Cerebellar cortex (tissue), 1 donor: ENCODE measurements around the gene IL1R1.

Experiments used
- DNase-seq: peaks from one replicate; pipeline ENCODE4 v3.0.0-alpha.2; 2015; ENCODE audit warnings: low spot score

Gene IL1R1

DNA sequence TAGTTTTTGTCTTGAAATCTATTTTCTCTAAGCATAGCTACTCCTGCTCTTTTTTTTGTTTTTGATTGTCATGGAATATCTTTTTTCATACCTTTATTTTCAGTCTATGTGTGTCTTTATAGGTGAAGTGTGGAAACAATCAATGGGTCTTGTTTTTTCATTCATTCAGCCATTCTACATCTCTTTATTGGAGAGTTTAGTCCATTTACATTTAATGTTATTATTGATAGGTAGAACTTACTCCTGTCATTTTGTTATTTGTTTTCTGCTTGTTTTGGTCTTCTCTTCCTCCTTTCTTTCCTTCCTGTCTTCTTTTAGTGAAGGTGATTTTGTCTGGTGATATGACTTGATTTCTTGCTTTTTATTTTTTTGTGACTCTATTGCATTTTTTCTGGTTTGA is 62.1 kb downstream of the IL1R1 start:
- DNase-seq = no peak

DNA sequence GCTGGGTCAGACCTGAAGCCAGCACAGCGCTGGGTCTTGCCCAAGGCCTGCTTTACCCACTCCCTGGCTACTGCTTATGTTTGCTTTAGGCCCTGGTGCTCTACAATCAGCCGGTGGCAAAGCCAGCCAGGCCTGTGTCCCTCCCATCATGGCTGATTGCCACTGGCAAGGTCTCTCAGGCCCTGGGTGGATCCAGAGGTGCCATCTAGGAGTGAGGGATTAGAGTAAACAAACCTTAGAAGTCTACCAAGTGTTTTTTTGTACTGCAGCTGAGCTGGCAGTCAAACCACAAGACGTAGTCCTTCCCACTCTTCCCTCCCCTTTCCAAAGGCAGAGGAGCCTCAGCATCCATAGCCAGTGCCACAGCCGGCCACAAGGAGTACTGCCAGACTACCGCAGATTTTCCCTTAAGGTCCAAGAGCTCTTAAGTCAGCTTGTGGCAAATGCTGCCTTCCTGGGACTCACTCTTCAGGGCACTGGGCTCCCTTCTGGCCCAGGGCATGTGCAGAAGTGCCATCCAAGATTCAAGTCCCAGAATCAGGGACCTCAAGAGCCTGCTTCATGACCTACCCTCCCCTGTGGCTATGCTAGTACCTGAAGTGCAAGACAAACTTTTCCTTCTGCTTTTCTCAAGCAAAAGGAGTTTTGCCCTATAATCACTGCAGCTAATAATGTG is 64.3 kb downstream of the IL1R1 start:
- DNase-seq = no peak

DNA sequence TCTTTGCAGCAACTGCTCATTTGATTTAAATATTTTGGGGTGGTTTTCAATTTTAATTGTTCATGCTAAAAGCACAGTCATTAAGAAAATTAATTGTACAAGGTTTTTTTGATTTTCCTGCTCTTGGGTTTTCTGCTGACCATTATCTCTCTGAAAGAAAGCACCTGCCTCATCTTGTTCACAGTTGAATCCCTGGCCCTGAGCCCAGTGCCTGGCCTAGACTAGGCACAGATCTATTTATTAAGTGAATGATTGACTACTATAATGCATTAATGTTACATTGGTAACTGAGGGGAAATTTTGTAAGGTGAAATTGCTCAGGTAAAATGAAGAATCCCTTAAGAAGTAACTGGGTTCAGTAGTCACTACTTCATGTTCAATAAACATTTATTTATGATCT is 66.2 kb downstream of the IL1R1 start:
- DNase-seq = no peak

DNA sequence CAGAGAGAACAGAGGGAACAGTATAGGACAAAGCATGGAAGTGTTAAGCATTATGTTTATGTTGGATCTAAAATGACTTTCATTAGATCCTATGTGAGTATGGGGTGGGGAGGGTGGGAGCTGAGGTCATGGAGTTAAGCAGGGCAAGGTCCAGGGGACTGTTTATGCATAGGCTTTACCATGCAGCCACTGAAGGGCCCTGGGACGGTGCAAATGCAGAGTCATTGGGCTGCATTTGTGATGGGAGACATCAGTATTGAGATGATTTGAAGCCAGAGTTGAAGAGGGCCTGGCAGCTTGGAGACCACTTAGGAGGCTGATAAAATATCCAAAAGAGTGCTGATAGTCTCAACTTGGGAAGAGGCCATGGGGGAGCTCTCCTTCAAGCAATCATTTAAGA is 66.9 kb downstream of the IL1R1 start:
- DNase-seq = no peak

DNA sequence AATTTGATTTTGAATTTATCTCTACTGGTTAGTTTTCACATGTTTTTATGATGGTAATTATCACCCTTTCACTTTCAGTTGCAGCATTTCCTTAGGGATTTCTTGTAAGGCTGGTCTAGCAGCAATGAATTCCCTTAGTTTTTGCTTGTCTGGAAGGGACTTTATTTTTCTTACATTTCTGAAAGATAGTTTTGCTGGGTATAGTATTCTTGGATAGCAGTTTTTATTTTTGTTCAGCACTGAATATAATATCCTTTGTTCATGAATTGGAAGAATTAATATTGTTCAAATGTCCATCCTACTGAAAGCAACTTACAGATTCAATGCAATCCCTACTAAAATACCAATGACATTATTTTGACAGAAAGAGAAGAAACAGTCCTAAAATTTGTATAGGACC is 74.5 kb downstream of the IL1R1 start:
- DNase-seq = no peak

DNA sequence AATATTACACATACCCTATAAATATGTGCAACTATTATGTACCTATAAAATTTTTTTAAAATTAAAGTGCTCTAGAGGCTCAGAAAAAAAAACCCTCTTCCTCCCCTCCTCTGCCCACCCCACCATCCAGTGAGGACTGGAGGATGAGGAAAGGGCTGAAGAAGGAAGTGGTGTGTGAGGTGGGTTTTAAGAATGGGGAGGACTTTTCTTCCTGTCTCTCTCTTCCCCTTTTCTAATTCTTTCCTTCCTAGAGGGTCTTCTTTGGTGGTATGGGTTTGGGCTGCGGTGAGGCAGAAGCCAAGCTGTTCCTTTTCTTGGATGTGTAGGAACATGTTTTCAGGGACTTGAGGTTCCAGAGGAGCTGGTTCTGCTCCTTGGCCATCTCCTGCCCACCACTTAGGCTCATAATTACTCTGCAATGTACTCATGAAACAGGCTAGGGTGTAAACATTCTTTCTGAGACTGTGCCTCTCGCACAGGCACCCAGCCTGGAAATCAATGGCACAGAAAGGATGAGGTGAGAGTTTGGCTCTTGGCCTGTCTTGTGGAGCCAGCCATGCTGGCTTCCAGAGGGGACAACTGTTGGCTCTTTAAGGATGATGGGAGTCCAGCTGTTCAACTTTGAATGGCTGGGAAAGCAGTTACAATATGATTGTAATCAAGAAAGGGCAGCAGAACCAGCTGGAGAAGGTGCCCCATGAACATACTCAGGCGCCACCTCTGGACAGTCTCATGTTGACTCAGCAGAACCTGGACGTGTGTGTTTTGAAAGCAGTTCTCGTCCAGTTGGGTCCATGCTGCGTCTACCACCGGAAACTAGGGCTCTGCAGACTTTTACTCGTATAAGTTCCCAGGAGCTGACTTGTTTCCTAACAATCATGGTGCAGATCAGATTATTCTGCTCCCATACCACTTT is 82.5 kb downstream of the IL1R1 start:
- DNase-seq = no peak

DNA sequence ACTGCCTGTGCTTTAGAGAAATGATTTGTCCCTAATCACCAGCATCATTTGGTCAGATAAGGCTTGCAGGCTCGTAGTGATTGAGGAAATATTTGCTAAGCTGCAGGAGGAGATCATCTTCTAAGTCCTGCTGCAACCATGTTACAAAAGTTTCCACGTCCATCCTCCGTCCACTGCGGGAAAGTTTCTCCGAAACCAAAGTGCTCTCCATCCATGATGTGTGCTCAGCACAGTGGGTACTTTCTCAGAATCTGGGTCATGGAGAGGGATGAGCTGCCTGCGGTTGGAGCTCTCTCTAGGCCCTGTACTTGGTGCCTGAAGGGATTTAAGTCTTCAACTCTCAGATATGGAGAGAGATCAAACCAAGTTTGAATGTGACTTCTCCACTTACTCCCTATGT is 83.6 kb downstream of the IL1R1 start:
- no peak for DNase-seq

DNA sequence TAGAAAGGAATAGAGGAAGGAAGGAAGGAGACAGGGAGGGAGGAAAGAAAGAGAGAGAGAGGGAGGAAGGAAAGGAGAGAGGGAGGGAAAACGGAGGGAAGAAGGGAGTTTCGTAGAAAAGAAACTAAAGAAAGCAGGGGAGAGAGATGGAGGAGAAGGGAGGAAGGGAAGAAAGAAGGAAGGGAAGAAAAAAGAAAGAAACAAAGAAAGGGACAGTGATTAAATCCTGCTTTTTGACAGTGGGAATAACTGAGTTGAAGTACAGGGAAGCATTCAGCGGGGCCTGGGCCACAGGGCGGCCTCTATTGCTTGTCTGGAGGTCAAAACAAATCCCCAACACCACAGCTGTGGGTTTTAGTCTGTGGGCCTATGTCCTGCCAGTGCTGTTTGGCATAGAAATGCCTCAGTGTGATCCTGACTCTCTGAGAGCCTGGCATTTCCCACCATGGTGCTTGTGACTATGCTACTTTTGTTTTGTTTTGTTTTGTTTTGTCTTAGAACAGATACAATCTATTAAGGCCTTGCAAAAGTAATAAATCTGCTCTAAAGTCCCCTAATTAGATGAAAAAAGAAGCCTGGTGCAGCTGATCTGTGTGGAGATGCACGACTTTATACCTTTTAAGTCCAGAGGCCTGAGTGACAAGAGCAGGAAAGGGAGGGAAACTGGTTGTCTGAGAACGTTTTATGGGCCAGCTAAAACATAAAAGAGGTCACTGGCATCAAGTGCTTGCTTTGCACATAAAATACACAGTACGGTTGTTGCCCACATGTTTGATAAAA is 84.3 kb downstream of the IL1R1 start:
- DNase-seq = no peak

DNA sequence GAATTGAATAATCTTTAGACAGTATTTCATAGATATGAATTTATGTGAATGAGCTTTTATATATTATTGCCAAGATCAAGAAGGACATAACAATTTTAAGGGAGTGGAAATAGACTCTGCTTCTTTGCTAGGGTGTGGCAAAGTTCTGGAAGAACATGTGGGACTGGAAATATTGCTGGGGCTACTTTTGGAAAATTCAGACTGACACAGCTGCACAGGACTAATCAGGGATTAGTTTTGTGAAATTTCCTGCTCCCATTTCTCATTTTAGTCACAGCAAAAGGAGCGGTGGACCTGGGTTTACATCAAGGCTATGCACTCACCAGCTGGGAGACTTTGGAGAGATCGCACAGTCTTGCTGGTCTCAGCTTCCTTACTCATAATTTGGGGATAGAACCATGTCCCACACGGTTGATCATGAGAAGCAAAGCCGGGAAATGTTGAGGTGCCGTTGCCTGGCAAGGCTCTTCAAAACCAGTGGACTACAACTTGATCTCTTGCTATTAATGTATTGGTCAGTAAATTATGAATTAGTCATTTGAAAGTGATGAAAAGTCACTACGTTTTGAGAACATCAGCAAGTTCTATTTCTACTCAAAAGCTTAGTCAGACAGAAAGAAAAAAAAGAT is 86.7 kb downstream of the IL1R1 start:
- no peak for DNase-seq
